Measurements from ENCODE around the gene PINK1. TPM values are rescaled to one million over a fixed set of nuclear protein-coding genes. Genes with fewer than 3 reads are reported as not detected.

Gene PINK1
- total and polyA plus RNA-seq, 2 donors = 16.6 to 51.7 TPM

DNA sequence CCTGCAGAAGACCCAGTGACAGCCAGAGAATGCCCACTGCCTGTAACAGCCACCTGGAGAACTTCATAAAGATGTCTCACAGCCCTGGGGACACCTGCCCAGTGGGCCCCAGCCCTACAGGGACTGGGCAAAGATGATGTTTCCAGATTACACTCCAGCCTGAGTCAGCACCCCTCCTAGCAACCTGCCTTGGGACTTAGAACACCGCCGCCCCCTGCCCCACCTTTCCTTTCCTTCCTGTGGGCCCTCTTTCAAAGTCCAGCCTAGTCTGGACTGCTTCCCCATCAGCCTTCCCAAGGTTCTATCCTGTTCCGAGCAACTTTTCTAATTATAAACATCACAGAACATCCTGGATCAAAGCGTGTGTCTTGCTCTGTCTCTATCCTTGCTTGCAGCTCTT is 14.7 kb upstream of the PINK1 start:
- WGBS = 81% methylated on average over 4 of the region's 4 CpGs
- no peak for DNase-seq (ENCODE audit: low read depth in 6 of 9, low spot score in 9 of 9)
- H3K4me3 ChIP-seq (ENCODE audit: low read length in 2 of 2) = no peak overlapping the region
- no peak overlapping the region for H3K27ac ChIP-seq (ENCODE audit: low read depth in 1 of 2, low read length in 1 of 2)
- H3K4me1 ChIP-seq (ENCODE audit: control insufficient read depth in 2 of 2, insufficient read depth in 2 of 2, low read length in 2 of 2) = no peaks in the 10 kb centered on the region
- no peaks in the 10 kb centered on the region for H3K9me3 ChIP-seq (ENCODE audit: control insufficient read depth in 2 of 2, insufficient read depth in 1 of 2, low read length in 1 of 2)
- H3K36me3 ChIP-seq (ENCODE audit: control insufficient read depth in 2 of 2, insufficient read depth in 2 of 2, low read length in 1 of 2) = no peaks in the 10 kb centered on the region
- H3K27me3 ChIP-seq (ENCODE audit: control insufficient read depth in 2 of 2, insufficient read depth in 1 of 2, low read length in 1 of 2) = peaks cover 0 to 4% of the 10 kb centered on the region in 2 donors

GRCh38 chr1:20619999-20620398 is 13.3 kb upstream of the PINK1 start:
- 82% methylated on average over 1 of the region's 1 CpG for WGBS
- no peak for DNase-seq (ENCODE audit: low read depth in 6 of 9, low spot score in 9 of 9)
- Histone ChIP-seq H3K4me3 (ENCODE audit: low read length in 2 of 2) (no peak overlapping the region), H3K27me3 (ENCODE audit: control insufficient read depth in 2 of 2, insufficient read depth in 1 of 2, low read length in 1 of 2) (peaks cover 0 to 4% of the 10 kb centered on the region in 2 donors), H3K36me3 (ENCODE audit: control insufficient read depth in 2 of 2, insufficient read depth in 2 of 2, low read length in 1 of 2) (no peaks in the 10 kb centered on the region), H3K9me3 (ENCODE audit: control insufficient read depth in 2 of 2, insufficient read depth in 1 of 2, low read length in 1 of 2) (no peaks in the 10 kb centered on the region), H3K27ac (ENCODE audit: low read depth in 1 of 2, low read length in 1 of 2) (no peak overlapping the region), H3K4me1 (ENCODE audit: control insufficient read depth in 2 of 2, insufficient read depth in 2 of 2, low read length in 2 of 2) (no peaks in the 10 kb centered on the region)

GRCh38 chr1:20621012-20621411 is 12.2 kb upstream of the PINK1 start:
- no peak overlapping the region for H3K27ac ChIP-seq (ENCODE audit: low read depth in 1 of 2, low read length in 1 of 2)
- H3K4me3 ChIP-seq (ENCODE audit: low read length in 2 of 2) = no peak overlapping the region
- no peaks in the 10 kb centered on the region for H3K36me3 ChIP-seq (ENCODE audit: control insufficient read depth in 2 of 2, insufficient read depth in 2 of 2, low read length in 1 of 2)
- no peaks in the 10 kb centered on the region for H3K4me1 ChIP-seq (ENCODE audit: control insufficient read depth in 2 of 2, insufficient read depth in 2 of 2, low read length in 2 of 2)
- no peaks in the 10 kb centered on the region for H3K9me3 ChIP-seq (ENCODE audit: control insufficient read depth in 2 of 2, insufficient read depth in 1 of 2, low read length in 1 of 2)
- peaks cover 0 to 4% of the 10 kb centered on the region in 2 donors for H3K27me3 ChIP-seq (ENCODE audit: control insufficient read depth in 2 of 2, insufficient read depth in 1 of 2, low read length in 1 of 2)
- no peak for DNase-seq (ENCODE audit: low read depth in 6 of 9, low spot score in 9 of 9)
- WGBS = 73% methylated on average over 6 of the region's 6 CpGs

DNA sequence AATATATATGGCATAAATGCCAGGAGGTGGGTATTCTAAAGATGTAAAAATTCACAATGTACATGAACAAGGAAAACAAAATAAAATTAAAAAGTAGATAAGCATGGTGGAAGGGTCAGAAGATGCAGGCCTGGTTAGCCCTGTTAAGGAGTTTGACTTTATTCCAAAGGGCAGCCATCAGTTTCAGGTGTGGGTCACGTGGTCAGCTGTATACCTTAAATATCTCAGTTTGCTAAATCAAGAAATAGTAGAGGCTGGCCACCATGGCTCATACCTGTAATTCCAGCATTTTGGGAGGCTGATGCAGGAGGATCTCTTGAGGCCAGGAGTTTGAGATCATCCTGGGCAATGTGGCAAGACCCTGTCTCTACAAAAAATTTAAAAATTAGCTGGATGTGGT is 8.5 kb upstream of the PINK1 start:
- H3K27ac ChIP-seq (ENCODE audit: low read depth in 1 of 2, low read length in 1 of 2) = no peak overlapping the region
- no peaks in the 10 kb centered on the region for H3K27me3 ChIP-seq (ENCODE audit: control insufficient read depth in 2 of 2, insufficient read depth in 1 of 2, low read length in 1 of 2)
- no peak overlapping the region for H3K4me3 ChIP-seq (ENCODE audit: low read length in 2 of 2)
- 90% methylated on average over 1 of the region's 1 CpG for WGBS
- no peaks in the 10 kb centered on the region for H3K9me3 ChIP-seq (ENCODE audit: control insufficient read depth in 2 of 2, insufficient read depth in 1 of 2, low read length in 1 of 2)
- no peaks in the 10 kb centered on the region for H3K4me1 ChIP-seq (ENCODE audit: control insufficient read depth in 2 of 2, insufficient read depth in 2 of 2, low read length in 2 of 2)
- no peak for DNase-seq (ENCODE audit: low read depth in 6 of 9, low spot score in 9 of 9)
- H3K36me3 ChIP-seq (ENCODE audit: control insufficient read depth in 2 of 2, insufficient read depth in 2 of 2, low read length in 1 of 2) = no peaks in the 10 kb centered on the region

DNA sequence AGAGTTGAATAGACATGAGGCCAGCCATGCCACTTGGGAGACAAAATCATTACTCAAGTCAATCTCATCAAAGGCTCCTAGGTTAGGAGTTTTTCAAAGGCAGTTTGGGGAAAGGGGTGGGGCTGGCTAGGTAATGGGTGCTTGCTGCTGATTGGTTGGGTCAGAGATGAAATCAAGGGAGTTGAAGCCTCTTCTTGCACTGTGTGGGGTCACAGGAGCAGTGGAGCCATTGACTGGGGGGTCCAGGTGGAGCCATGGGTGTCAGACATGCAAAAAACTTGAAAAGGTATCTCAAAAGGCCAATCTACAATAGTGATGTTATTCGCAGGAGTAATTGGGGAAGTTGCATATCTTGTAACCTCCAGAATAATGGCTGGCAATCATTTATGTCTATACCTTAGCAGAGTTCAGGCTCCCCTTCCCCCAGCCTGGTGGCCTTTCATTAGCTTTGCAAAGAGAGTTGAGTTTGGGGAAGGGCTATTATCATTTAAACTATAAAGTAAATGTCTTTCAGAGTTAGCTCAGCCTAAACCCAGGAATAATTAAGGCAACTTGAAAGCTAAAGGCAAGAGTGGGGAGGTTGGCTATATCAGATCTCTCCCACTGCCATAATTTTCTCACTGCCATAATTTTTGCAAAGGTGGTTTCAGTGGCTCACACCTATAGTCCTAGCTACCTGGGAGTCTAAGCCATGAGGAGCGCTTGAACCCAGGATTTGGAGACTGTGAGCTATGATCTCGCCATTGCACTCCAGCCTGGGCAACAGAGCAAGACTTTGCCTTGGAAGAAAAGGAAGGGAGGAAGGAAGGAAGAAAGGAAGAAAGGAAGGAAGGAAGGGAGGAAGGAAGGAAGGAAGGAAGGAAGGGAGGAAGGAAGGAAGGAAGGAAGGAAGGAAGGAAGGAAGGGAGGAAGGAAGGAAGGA is 7.8 kb upstream of the PINK1 start:
- no peak for DNase-seq (ENCODE audit: low read depth in 6 of 9, low spot score in 9 of 9)
- H3K9me3 ChIP-seq (ENCODE audit: control insufficient read depth in 2 of 2, insufficient read depth in 1 of 2, low read length in 1 of 2) = no peaks in the 10 kb centered on the region
- no peaks in the 10 kb centered on the region for H3K4me1 ChIP-seq (ENCODE audit: control insufficient read depth in 2 of 2, insufficient read depth in 2 of 2, low read length in 2 of 2)
- H3K36me3 ChIP-seq (ENCODE audit: control insufficient read depth in 2 of 2, insufficient read depth in 2 of 2, low read length in 1 of 2) = no peaks in the 10 kb centered on the region
- no peak overlapping the region for H3K4me3 ChIP-seq (ENCODE audit: low read length in 2 of 2)
- no peak overlapping the region for H3K27ac ChIP-seq (ENCODE audit: low read depth in 1 of 2, low read length in 1 of 2)
- WGBS = 87% methylated on average over 3 of the region's 3 CpGs
- H3K27me3 ChIP-seq (ENCODE audit: control insufficient read depth in 2 of 2, insufficient read depth in 1 of 2, low read length in 1 of 2) = no peaks in the 10 kb centered on the region

GRCh38 chr1:20626098-20626427 is 7.2 kb upstream of the PINK1 start:
- no peak overlapping the region for H3K27ac ChIP-seq (ENCODE audit: low read depth in 1 of 2, low read length in 1 of 2)
- no peaks in the 10 kb centered on the region for H3K27me3 ChIP-seq (ENCODE audit: control insufficient read depth in 2 of 2, insufficient read depth in 1 of 2, low read length in 1 of 2)
- H3K9me3 ChIP-seq (ENCODE audit: control insufficient read depth in 2 of 2, insufficient read depth in 1 of 2, low read length in 1 of 2) = no peaks in the 10 kb centered on the region
- 67% methylated on average over 1 of the region's 1 CpG for WGBS
- no peak overlapping the region for H3K4me3 ChIP-seq (ENCODE audit: low read length in 2 of 2)
- H3K4me1 ChIP-seq (ENCODE audit: control insufficient read depth in 2 of 2, insufficient read depth in 2 of 2, low read length in 2 of 2) = no peaks in the 10 kb centered on the region
- no peak for DNase-seq (ENCODE audit: low read depth in 6 of 9, low spot score in 9 of 9)
- H3K36me3 ChIP-seq (ENCODE audit: control insufficient read depth in 2 of 2, insufficient read depth in 2 of 2, low read length in 1 of 2) = no peaks in the 10 kb centered on the region

GRCh38 chr1:20626524-20626923 is 6.7 kb upstream of the PINK1 start:
- Histone ChIP-seq H3K4me1 (ENCODE audit: control insufficient read depth in 2 of 2, insufficient read depth in 2 of 2, low read length in 2 of 2) (no peaks in the 10 kb centered on the region), H3K27ac (ENCODE audit: low read depth in 1 of 2, low read length in 1 of 2) (no peak overlapping the region), H3K36me3 (ENCODE audit: control insufficient read depth in 2 of 2, insufficient read depth in 2 of 2, low read length in 1 of 2) (no peaks in the 10 kb centered on the region), H3K4me3 (ENCODE audit: low read length in 2 of 2) (no peak overlapping the region), H3K27me3 (ENCODE audit: control insufficient read depth in 2 of 2, insufficient read depth in 1 of 2, low read length in 1 of 2) (peaks cover 0 to 4% of the 10 kb centered on the region in 2 donors), H3K9me3 (ENCODE audit: control insufficient read depth in 2 of 2, insufficient read depth in 1 of 2, low read length in 1 of 2) (no peaks in the 10 kb centered on the region)
- no peak for DNase-seq (ENCODE audit: low read depth in 6 of 9, low spot score in 9 of 9)
- WGBS = 88% methylated on average over 1 of the region's 1 CpG

DNA sequence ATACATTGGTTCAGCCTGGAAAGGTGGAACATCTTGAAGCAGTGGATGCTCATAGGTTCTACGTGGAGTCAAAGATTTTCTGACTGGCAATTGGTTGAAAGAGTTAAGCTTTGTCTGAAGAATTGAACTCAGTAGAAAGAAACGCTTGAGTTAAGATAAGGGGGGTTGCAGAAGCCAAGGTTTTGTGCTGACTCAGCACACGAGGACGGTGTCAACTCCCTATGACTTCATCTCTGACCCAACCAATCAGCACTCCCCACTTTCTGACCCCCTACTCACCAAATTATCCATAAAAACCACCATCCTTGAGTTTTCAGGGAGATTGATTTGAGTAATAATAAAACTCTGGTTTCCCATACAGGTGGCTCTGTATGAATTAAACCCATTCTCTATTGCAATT is 2.5 kb upstream of the PINK1 start:
- 80% methylated on average over 4 of the region's 4 CpGs for WGBS

GRCh38 chr1:20632386-20632785 is 872 bp upstream of the PINK1 start:
- H3K36me3 ChIP-seq (ENCODE audit: control insufficient read depth in 2 of 2, insufficient read depth in 2 of 2, low read length in 1 of 2) = no peaks in the 10 kb centered on the region
- H3K27ac ChIP-seq (ENCODE audit: low read depth in 1 of 2, low read length in 1 of 2) = no peak overlapping the region
- H3K4me1 ChIP-seq (ENCODE audit: control insufficient read depth in 2 of 2, insufficient read depth in 2 of 2, low read length in 2 of 2) = peaks cover 9 to 13% of the 10 kb centered on the region in 2 donors
- peaks cover 0 to 3% of the 10 kb centered on the region in 2 donors for H3K9me3 ChIP-seq (ENCODE audit: control insufficient read depth in 2 of 2, insufficient read depth in 1 of 2, low read length in 1 of 2)
- DNase-seq (ENCODE audit: low read depth in 6 of 9, low spot score in 9 of 9) = no peak
- 97% methylated on average over 3 of the region's 3 CpGs for WGBS
- no peak overlapping the region for H3K4me3 ChIP-seq (ENCODE audit: low read length in 2 of 2)
- peaks cover 0 to 4% of the 10 kb centered on the region in 2 donors for H3K27me3 ChIP-seq (ENCODE audit: control insufficient read depth in 2 of 2, insufficient read depth in 1 of 2, low read length in 1 of 2)

More for the DNA sequence above, 2.5 kb upstream of the PINK1 start:
- Histone ChIP-seq H3K27ac (ENCODE audit: low read depth in 1 of 2, low read length in 1 of 2) (no peak overlapping the region), H3K4me1 (ENCODE audit: control insufficient read depth in 2 of 2, insufficient read depth in 2 of 2, low read length in 2 of 2) (peaks cover 9 to 13% of the 10 kb centered on the region in 2 donors), H3K36me3 (ENCODE audit: control insufficient read depth in 2 of 2, insufficient read depth in 2 of 2, low read length in 1 of 2) (no peaks in the 10 kb centered on the region), H3K9me3 (ENCODE audit: control insufficient read depth in 2 of 2, insufficient read depth in 1 of 2, low read length in 1 of 2) (peaks cover 0 to 3% of the 10 kb centered on the region in 2 donors), H3K4me3 (ENCODE audit: low read length in 2 of 2) (no peak overlapping the region), H3K27me3 (ENCODE audit: control insufficient read depth in 2 of 2, insufficient read depth in 1 of 2, low read length in 1 of 2) (peaks cover 0 to 4% of the 10 kb centered on the region in 2 donors)
- no peak for DNase-seq (ENCODE audit: low read depth in 6 of 9, low spot score in 9 of 9)
